ENCODE measurements around the gene KRT14.

KRT14 gene

GRCh38 chr17:41563607-41564170 is 23.0 kb downstream of the KRT14 start:
- no peaks in the 10 kb centered on the region for H4K20me1 ChIP-seq (ENCODE audit: insufficient read depth, low read length)
- H3K9ac ChIP-seq (ENCODE audit: low read length), result no peak overlapping the region
- H3K9me2 ChIP-seq (ENCODE audit: low read depth, low read length), result no peaks in the 10 kb centered on the region
- no peak overlapping the region for H3K4me3 ChIP-seq (ENCODE audit: low read depth, low read length, poor library complexity, severe bottlenecking)
- H3K9me3 ChIP-seq (ENCODE audit: low read length), result no peaks in the 10 kb centered on the region
- H3F3A ChIP-seq (ENCODE audit: insufficient read depth, low read length), result no peaks in the 10 kb centered on the region
- no peak overlapping the region for H3K4me2 ChIP-seq (ENCODE audit: low read length)
- H3K27ac ChIP-seq (ENCODE audit: low read depth, low read length, poor library complexity, severe bottlenecking), result no peak overlapping the region
- no peaks in the 10 kb centered on the region for H3K4me1 ChIP-seq (ENCODE audit: insufficient read depth, low read length, severe bottlenecking)
- H3K36me3 ChIP-seq (ENCODE audit: insufficient read depth, low read length), result no peaks in the 10 kb centered on the region
- no peaks in the 10 kb centered on the region; the same call in 1 of the 2 replicates for H3K27me3 ChIP-seq (ENCODE audit: insufficient read depth, low read length)
- TF ChIP-seq CTCF (IDR thresholded peaks at IDR 0.05; ENCODE audit: low read length) (no peak), EZH2 (IDR thresholded peaks at IDR 0.05; ENCODE audit: borderline replicate concordance, low read length) (no peak)
- no peak overlapping the region for H2AFZ ChIP-seq (ENCODE audit: low read length)
- H3K79me2 ChIP-seq (ENCODE audit: insufficient read depth, low read length), result no peaks in the 10 kb centered on the region

- no peaks in the 10 kb centered on the region for H3K79me2 ChIP-seq (ENCODE audit: insufficient read depth, low read length)
- no peaks in the 10 kb centered on the region for H3K9me2 ChIP-seq (ENCODE audit: low read depth, low read length)
- no peaks in the 10 kb centered on the region for H3K9me3 ChIP-seq (ENCODE audit: low read length)
- no peak overlapping the region for H3K27ac ChIP-seq (ENCODE audit: low read depth, low read length, poor library complexity, severe bottlenecking)
- H4K20me1 ChIP-seq (ENCODE audit: insufficient read depth, low read length), result no peaks in the 10 kb centered on the region
- no peak overlapping the region for H2AFZ ChIP-seq (ENCODE audit: low read length)
- TF ChIP-seq EZH2 (IDR thresholded peaks at IDR 0.05; ENCODE audit: borderline replicate concordance, low read length) (no peak), CTCF (IDR thresholded peaks at IDR 0.05; ENCODE audit: low read length) (no peak)
- no peaks in the 10 kb centered on the region for H3K4me1 ChIP-seq (ENCODE audit: insufficient read depth, low read length, severe bottlenecking)
- no peak overlapping the region for H3K9ac ChIP-seq (ENCODE audit: low read length)
- no peak overlapping the region for H3K4me2 ChIP-seq (ENCODE audit: low read length)
- no peaks in the 10 kb centered on the region; the same call in 1 of the 2 replicates for H3K27me3 ChIP-seq (ENCODE audit: insufficient read depth, low read length)
- no peaks in the 10 kb centered on the region for H3K36me3 ChIP-seq (ENCODE audit: insufficient read depth, low read length)
- no peak overlapping the region for H3K4me3 ChIP-seq (ENCODE audit: low read depth, low read length, poor library complexity, severe bottlenecking)
- no peaks in the 10 kb centered on the region for H3F3A ChIP-seq (ENCODE audit: insufficient read depth, low read length)
These were observed 25.1 kb downstream of the KRT14 start for GRCh38 chr17:41561554-41561953.

GRCh38 chr17:41559548-41559947 is 27.1 kb downstream of the KRT14 start:
- H3K79me2 ChIP-seq (ENCODE audit: insufficient read depth, low read length), result no peaks in the 10 kb centered on the region
- H3K36me3 ChIP-seq (ENCODE audit: insufficient read depth, low read length), result no peaks in the 10 kb centered on the region
- H3K9me3 ChIP-seq (ENCODE audit: low read length), result no peaks in the 10 kb centered on the region
- no peaks in the 10 kb centered on the region for H3F3A ChIP-seq (ENCODE audit: insufficient read depth, low read length)
- H3K9me2 ChIP-seq (ENCODE audit: low read depth, low read length), result no peaks in the 10 kb centered on the region
- H3K27me3 ChIP-seq (ENCODE audit: insufficient read depth, low read length), result no peaks in the 10 kb centered on the region; the same call in 1 of the 2 replicates
- H3K4me2 ChIP-seq (ENCODE audit: low read length), result no peak overlapping the region
- H3K4me3 ChIP-seq (ENCODE audit: low read depth, low read length, poor library complexity, severe bottlenecking), result no peak overlapping the region
- H4K20me1 ChIP-seq (ENCODE audit: insufficient read depth, low read length), result no peaks in the 10 kb centered on the region
- TF ChIP-seq EZH2 (IDR thresholded peaks at IDR 0.05; ENCODE audit: borderline replicate concordance, low read length), result no peak
- no peaks in the 10 kb centered on the region for H3K4me1 ChIP-seq (ENCODE audit: insufficient read depth, low read length, severe bottlenecking)
- no peak overlapping the region for H2AFZ ChIP-seq (ENCODE audit: low read length)
- H3K9ac ChIP-seq (ENCODE audit: low read length), result no peak overlapping the region
- no peak overlapping the region for H3K27ac ChIP-seq (ENCODE audit: low read depth, low read length, poor library complexity, severe bottlenecking)

- H3K9ac ChIP-seq (ENCODE audit: low read length), result no peak overlapping the region
- no peaks in the 10 kb centered on the region for H3K9me2 ChIP-seq (ENCODE audit: low read depth, low read length)
- no peaks in the 10 kb centered on the region for H3K9me3 ChIP-seq (ENCODE audit: low read length)
- H2AFZ ChIP-seq (ENCODE audit: low read length), result no peak overlapping the region
- no peak overlapping the region for H3K27ac ChIP-seq (ENCODE audit: low read depth, low read length, poor library complexity, severe bottlenecking)
- no peak overlapping the region for H3K4me2 ChIP-seq (ENCODE audit: low read length)
- H3K79me2 ChIP-seq (ENCODE audit: insufficient read depth, low read length), result no peaks in the 10 kb centered on the region
- no peaks in the 10 kb centered on the region for H3K4me1 ChIP-seq (ENCODE audit: insufficient read depth, low read length, severe bottlenecking)
- H3K27me3 ChIP-seq (ENCODE audit: insufficient read depth, low read length), result no peaks in the 10 kb centered on the region; the same call in 1 of the 2 replicates
- H4K20me1 ChIP-seq (ENCODE audit: insufficient read depth, low read length), result no peaks in the 10 kb centered on the region
- H3K4me3 ChIP-seq (ENCODE audit: low read depth, low read length, poor library complexity, severe bottlenecking), result no peak overlapping the region
- no peaks in the 10 kb centered on the region for H3K36me3 ChIP-seq (ENCODE audit: insufficient read depth, low read length)
- no peak for TF ChIP-seq EZH2 (IDR thresholded peaks at IDR 0.05; ENCODE audit: borderline replicate concordance, low read length)
- TF ChIP-seq CTCF (IDR thresholded peaks at IDR 0.05; ENCODE audit: low read length), result no peak
- no peaks in the 10 kb centered on the region for H3F3A ChIP-seq (ENCODE audit: insufficient read depth, low read length)
These were observed 29.8 kb downstream of the KRT14 start for GRCh38 chr17:41556931-41557330.

All from OCI-LY1 (cell line).